B cell (primary cell): ENCODE results near the gene GAP43. TPM values are rescaled to one million over a fixed set of nuclear protein-coding genes. Genes with fewer than 3 reads are reported as not detected.

Experiments
- ATAC-seq: fragments of 200-7000 bp; cut with Tn5 transposase; one replicate; pipeline ENCODE4 v1.10.0; 2021; ENCODE audit warnings: low read depth, mild to moderate bottlenecking, moderate number of reproducible peaks, moderate library complexity
- CTCF ChIA-PET: fragments of 350-600 bp; sonication (Branson Sonifier 250); formaldehyde crosslinking; loops from one replicate; lab custom pipeline; 2021; ENCODE audit warnings: antibody characterized with exemption, inconsistent platforms; lab: Charles Lee
- POLR2A ChIA-PET: fragments of 350-600 bp; sonication (Branson Sonifier 250); formaldehyde crosslinking; loops from one replicate; lab custom pipeline; 2021; ENCODE audit warnings: antibody characterized with exemption; lab: Charles Lee
- DNase-seq: peaks from one replicate; pipeline ENCODE4 v3.0.0; 2013
- H2AFZ ChIP-seq: 2 replicates; pipeline ENCODE4 v1.6.1; 2012; ENCODE audit warnings: mild to moderate bottlenecking, low read depth, low read length; ENCODE audit not compliant: insufficient read depth, poor library complexity, severe bottlenecking
- H3K27ac ChIP-seq, 2 donors: 1 replicate in 1 of 2; 2 replicates in 1 of 2; pipeline ENCODE4 v1.5.1; 2012 to 2013; ENCODE audit warnings: low read length in 2 of 2, mild to moderate bottlenecking in 2 of 2, moderate library complexity in 1 of 2
- H3K27me3 ChIP-seq, 4 experiments: fragments of 200-600 bp in 1 of 4; sonication (generic) in 1 of 4; replicated peaks in 1 of 4; 1 replicate in 2 of 4; 2 replicates in 2 of 4; pipeline versions ENCODE4 v1.6.1 to v1.7.0; 2013 to 2016; ENCODE audit warnings: low read length in 3 of 4, mild to moderate bottlenecking in 2 of 4, mixed read lengths in 1 of 4, moderate library complexity in 1 of 4; ENCODE audit not compliant: insufficient read depth in 4 of 4, control insufficient read depth in 3 of 4; ENCODE audit errors: control extremely low read depth in 1 of 4
- H3K36me3 ChIP-seq, 2 experiments: replicated peaks in 1 of 2; 1 replicate in 1 of 2; 2 replicates in 1 of 2; pipeline versions ENCODE4 v1.6.1 to v1.7.1; 2013; ENCODE audit warnings: low read length in 1 of 2; ENCODE audit not compliant: insufficient read depth in 2 of 2, control insufficient read depth in 1 of 2; ENCODE audit errors: control extremely low read depth in 1 of 2, extremely low read depth in 1 of 2
- H3K4me1 ChIP-seq, 2 donors: fragments of 200-600 bp in 1 of 2; sonication (generic) in 1 of 2; 1 replicate in 1 of 2; 2 replicates in 1 of 2; pipeline versions ENCODE4 v1.5.1 to v1.6.1; 2013 to 2017; ENCODE audit warnings: low read length in 2 of 2; ENCODE audit not compliant: control insufficient read depth in 2 of 2, insufficient read depth in 2 of 2
- H3K4me2 ChIP-seq: replicated peaks from 2 replicates; pipeline ENCODE3; 2012; ENCODE audit warnings: mild to moderate bottlenecking, low read depth, low read length; ENCODE audit not compliant: poor library complexity, severe bottlenecking
- H3K4me3 ChIP-seq, 5 experiments: fragments of 200-600 bp in 1 of 5; sonication (generic) in 1 of 5; 1 replicate in 3 of 5; 2 replicates in 2 of 5; pipeline versions ENCODE4 v1.5.1 to v1.7.0; 2011 to 2016; ENCODE audit warnings: low read length in 4 of 5, mild to moderate bottlenecking in 4 of 5, low read depth in 2 of 5, control low read depth in 1 of 5, moderate library complexity in 1 of 5; ENCODE audit not compliant: insufficient read depth in 1 of 5; ENCODE audit errors: control extremely low read depth in 1 of 5, extremely low read depth in 1 of 5
- H3K79me2 ChIP-seq: fragments of 200-600 bp; sonication (generic); one replicate; pipeline ENCODE4 v1.6.0; 2016; ENCODE audit warnings: low read length; ENCODE audit not compliant: control insufficient read depth, insufficient read depth
- H3K9ac ChIP-seq: fragments of 200-600 bp; sonication (generic); 2 replicates; pipeline ENCODE4 v1.6.1; 2017; ENCODE audit warnings: mild to moderate bottlenecking, low read length, moderate library complexity
- H3K9me3 ChIP-seq, 3 donors: one replicate each; pipeline versions ENCODE4 v1.6.1 to v1.7.1; 2013; ENCODE audit warnings: low read length in 2 of 3; ENCODE audit not compliant: control insufficient read depth in 2 of 3, insufficient read depth in 1 of 3; ENCODE audit errors: control extremely low read depth in 1 of 3
- H4K20me1 ChIP-seq: 2 replicates; pipeline ENCODE4 v1.6.0; 2012; ENCODE audit warnings: mild to moderate bottlenecking, low read length; ENCODE audit not compliant: insufficient read depth, control insufficient read depth, poor library complexity, severe bottlenecking
- H3K27ac Mint-ChIP-seq: one replicate; pipeline ENCODE4 v1.8.0; 2021; ENCODE audit warnings: mixed read lengths
- H3K27me3 Mint-ChIP-seq: one replicate; pipeline ENCODE4 v1.8.0; 2021; ENCODE audit warnings: mixed read lengths
- H3K4me1 Mint-ChIP-seq: one replicate; pipeline ENCODE4 v1.8.0; 2021; ENCODE audit warnings: mixed read lengths
- H3K4me3 Mint-ChIP-seq: one replicate; pipeline ENCODE4 v1.8.0; 2021; ENCODE audit warnings: mixed read lengths
- H3K9me3 Mint-ChIP-seq: one replicate; pipeline ENCODE4 v1.8.0; 2022; ENCODE audit warnings: mixed read lengths; ENCODE audit not compliant: insufficient read depth
- EZH2 ChIP-seq: IDR thresholded peaks from 2 replicates; pipeline ENCODE4 v1.6.1; 2012; ENCODE audit warnings: borderline replicate concordance, low read depth, mild to moderate bottlenecking, moderate library complexity, low read length; ENCODE audit not compliant: insufficient read depth, poor library complexity, severe bottlenecking
- WGBS: methylation state at CpG from one replicate; pipeline ENCODE4 v1.1.5; 2013; ENCODE audit warnings: missing lambda C conversion rate; ENCODE audit not compliant: insufficient coverage; 5-methylcytosine and 5-hydroxymethylcytosine counted together
- intact Hi-C: fragments of 100-400 bp; cut with micrococcal nuclease; formaldehyde crosslinking; loops from one replicate; pipeline ENCODE4 v1.10.0; 2022
- polyA plus RNA-seq: library from polyadenylated mRNA; depleted of rRNA; stranded (reverse); fragments of >200 nt; gene quantifications from 2 replicates; pipeline ENCODE4 v1.2.3, GENCODE V29; 2012
- total RNA-seq, 2 donors: library from RNA; stranded (reverse); fragments of 120-200 nt in 1 of 2; gene quantifications; 1 replicate in 1 of 2; 2 replicates in 1 of 2; pipeline versions ENCODE4 v1.2.3 to v1.2.4, GENCODE V29; 2013 to 2022
- TF ChIP-seq, protein P1 (sequence below): fragments of 200-600 bp; IDR thresholded peaks from one replicate; pipeline ENCODE4 v1.8.0; 2022; ENCODE audit warnings: antibody characterized with exemption, mild to moderate bottlenecking

GAP43 gene
- total and polyA plus RNA-seq, 2 donors (not counting 1 experiment from before 2014, with no cell fraction given) = 0.04 TPM; not detected in 1

DNA sequence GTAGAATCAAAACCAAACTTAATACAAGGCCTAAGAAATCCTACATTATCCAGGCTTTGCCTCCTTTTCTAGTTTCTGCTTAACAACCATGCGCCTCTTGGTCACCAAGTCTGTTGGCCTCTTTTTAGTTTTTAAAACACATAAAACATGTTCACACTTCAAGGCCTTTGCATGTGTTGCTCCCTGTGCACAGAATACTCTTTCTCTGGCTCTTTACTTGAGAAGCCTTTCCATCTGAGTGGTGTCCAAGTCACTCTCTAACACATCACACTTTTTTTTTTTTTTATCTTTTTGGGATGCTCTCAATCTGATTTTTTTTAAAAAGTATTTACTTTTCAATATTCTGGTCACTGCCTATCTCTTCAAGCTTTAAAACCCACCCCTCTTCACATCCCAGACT lies 14.9 kb downstream of the GAP43 start:
- Histone ChIP-seq H3K36me3 (no peaks in the 10 kb centered on the region), H4K20me1 (no peaks in the 10 kb centered on the region), H3K4me2 (no peak overlapping the region), H2AFZ (no peak overlapping the region), H3K4me3 (no peak overlapping the region), H3K27ac (no peak overlapping the region), H3K9me3 (no peaks in the 10 kb centered on the region), H3K4me1 (no peaks in the 10 kb centered on the region), H3K27me3 (no peaks in the 10 kb centered on the region), H3K9ac (no peak overlapping the region), H3K79me2 (no peaks in the 10 kb centered on the region)
- ATAC-seq = no peak
- no peak overlapping the region for H3K27ac Mint-ChIP-seq
- intact Hi-C loops = no loop called here
- DNase-seq = no peak
- peaks cover 3% of the 10 kb centered on the region for H3K27me3 Mint-ChIP-seq
- ChIA-PET POLR2A (no interaction called here), CTCF (no interaction called here)
- no peaks in the 10 kb centered on the region for H3K9me3 Mint-ChIP-seq
- no peak overlapping the region for H3K4me3 Mint-ChIP-seq
- WGBS = 89% methylated on average over 1 of the region's 1 CpG
- TF ChIP-seq EZH2 = no peak
- TF ChIP-seq, protein P1, sequence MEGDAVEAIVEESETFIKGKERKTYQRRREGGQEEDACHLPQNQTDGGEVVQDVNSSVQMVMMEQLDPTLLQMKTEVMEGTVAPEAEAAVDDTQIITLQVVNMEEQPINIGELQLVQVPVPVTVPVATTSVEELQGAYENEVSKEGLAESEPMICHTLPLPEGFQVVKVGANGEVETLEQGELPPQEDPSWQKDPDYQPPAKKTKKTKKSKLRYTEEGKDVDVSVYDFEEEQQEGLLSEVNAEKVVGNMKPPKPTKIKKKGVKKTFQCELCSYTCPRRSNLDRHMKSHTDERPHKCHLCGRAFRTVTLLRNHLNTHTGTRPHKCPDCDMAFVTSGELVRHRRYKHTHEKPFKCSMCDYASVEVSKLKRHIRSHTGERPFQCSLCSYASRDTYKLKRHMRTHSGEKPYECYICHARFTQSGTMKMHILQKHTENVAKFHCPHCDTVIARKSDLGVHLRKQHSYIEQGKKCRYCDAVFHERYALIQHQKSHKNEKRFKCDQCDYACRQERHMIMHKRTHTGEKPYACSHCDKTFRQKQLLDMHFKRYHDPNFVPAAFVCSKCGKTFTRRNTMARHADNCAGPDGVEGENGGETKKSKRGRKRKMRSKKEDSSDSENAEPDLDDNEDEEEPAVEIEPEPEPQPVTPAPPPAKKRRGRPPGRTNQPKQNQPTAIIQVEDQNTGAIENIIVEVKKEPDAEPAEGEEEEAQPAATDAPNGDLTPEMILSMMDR = no peak
- H3K4me1 Mint-ChIP-seq = no peaks in the 10 kb centered on the region

DNA sequence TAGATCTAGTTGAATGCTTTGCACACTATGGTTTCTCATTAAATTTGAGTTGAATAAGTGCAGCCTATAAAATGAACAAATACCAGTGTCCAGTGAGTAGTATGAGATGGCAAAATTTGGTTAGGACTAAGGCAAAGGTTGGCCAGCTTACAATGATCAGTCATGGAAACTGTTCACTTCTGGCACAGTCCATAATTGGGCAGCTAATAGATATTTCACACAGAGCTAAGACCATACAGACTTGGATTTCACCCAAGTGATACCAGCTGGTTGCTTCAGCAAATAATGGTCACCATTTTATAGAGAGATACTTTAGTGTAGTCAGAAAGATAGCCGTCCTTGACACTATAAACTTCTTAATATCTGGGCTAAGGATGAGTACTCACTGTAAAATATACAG lies 15.7 kb downstream of the GAP43 start:
- H3K27me3 ChIP-seq = no peaks in the 10 kb centered on the region
- Mint-ChIP-seq H3K9me3 (no peaks in the 10 kb centered on the region), H3K4me3 (no peak overlapping the region), H3K27ac (no peak overlapping the region), H3K27me3 (peaks cover 6% of the 10 kb centered on the region), H3K4me1 (no peaks in the 10 kb centered on the region)
- no peaks in the 10 kb centered on the region for H4K20me1 ChIP-seq
- no peak overlapping the region for H3K9ac ChIP-seq
- H3K4me2 ChIP-seq = no peak overlapping the region
- no peak for DNase-seq
- no peak overlapping the region for H3K27ac ChIP-seq
- no peak overlapping the region for H3K4me3 ChIP-seq
- CTCF ChIA-PET = no interaction called here
- no peak for TF ChIP-seq EZH2
- TF ChIP-seq, protein P1 = no peak
- WGBS = no CpG with 5 or more reads among the region's 1 CpG
- intact Hi-C loops = no loop called here
- ATAC-seq = no peak
- POLR2A ChIA-PET = no interaction called here
- H3K79me2 ChIP-seq = no peaks in the 10 kb centered on the region
- no peaks in the 10 kb centered on the region for H3K36me3 ChIP-seq
- no peaks in the 10 kb centered on the region for H3K4me1 ChIP-seq
- H3K9me3 ChIP-seq = peaks cover 0 to 2% (median 0%) of the 10 kb centered on the region in 3 donors
- no peak overlapping the region for H2AFZ ChIP-seq
